ENCODE results near the gene VAMP8.
A peak's percentile ranks its signal among the peaks of the same experiment; 100 is the strongest.

The VAMP8 gene

DNA sequence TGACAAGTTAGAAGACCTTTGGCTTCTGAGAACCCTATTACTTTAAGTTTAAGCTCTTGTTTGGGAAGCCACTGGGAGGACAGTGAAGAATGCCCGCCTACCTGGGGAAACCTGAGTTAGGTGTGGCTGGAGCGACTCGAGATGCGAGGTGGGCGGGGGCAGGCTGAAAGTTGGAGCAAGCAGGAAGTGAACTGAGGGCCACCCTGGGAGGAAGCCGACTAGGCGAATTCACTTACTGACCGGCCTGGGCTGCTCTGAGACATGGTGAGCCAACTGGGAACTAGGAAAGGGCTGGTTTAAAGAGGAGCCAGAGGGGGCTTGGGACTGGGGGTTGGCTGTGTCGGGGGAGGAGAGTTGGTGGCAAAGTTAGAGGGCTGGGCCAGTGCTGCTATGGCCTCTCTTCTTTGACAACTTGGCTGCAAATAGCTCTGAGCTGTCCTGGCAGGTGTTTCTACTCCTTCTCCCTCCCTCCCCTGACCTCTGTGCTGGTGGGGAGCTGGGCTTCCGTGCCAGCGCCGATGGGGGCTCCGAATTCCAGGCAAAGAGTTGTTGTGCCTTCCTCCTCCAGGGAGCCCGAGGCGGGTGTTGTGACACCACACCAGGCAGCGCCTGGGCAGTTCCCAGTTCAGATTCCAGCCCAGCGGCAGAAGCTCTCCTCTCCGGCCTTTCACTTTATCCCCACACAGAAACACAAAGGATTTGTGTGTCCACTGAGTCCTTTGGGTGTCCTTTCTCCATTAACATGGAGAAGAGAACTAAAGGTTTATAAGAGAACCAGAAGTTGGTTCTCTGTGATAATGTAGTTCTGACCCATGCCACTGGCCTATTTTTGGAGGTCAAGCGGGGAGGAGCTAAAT, at the start of gene VAMP8:
TSS of gene VAMP8 (plus strand) at position 201 of the 857 bp plus-strand sequence. CDS start at position 262, 61 bp downstream.
- peak; percentile 91 for DNase-seq (ENCODE audit: low read depth)
- TF ChIP-seq, protein P1, sequence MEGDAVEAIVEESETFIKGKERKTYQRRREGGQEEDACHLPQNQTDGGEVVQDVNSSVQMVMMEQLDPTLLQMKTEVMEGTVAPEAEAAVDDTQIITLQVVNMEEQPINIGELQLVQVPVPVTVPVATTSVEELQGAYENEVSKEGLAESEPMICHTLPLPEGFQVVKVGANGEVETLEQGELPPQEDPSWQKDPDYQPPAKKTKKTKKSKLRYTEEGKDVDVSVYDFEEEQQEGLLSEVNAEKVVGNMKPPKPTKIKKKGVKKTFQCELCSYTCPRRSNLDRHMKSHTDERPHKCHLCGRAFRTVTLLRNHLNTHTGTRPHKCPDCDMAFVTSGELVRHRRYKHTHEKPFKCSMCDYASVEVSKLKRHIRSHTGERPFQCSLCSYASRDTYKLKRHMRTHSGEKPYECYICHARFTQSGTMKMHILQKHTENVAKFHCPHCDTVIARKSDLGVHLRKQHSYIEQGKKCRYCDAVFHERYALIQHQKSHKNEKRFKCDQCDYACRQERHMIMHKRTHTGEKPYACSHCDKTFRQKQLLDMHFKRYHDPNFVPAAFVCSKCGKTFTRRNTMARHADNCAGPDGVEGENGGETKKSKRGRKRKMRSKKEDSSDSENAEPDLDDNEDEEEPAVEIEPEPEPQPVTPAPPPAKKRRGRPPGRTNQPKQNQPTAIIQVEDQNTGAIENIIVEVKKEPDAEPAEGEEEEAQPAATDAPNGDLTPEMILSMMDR (IDR thresholded peaks at IDR 0.05; ENCODE audit: insufficient read depth, low read depth, low read length, missing control alignments) = no peak
- H3K4me3 ChIP-seq (ENCODE audit: low read length) = peak within 1 kb of the TSS; percentile 87

DNA sequence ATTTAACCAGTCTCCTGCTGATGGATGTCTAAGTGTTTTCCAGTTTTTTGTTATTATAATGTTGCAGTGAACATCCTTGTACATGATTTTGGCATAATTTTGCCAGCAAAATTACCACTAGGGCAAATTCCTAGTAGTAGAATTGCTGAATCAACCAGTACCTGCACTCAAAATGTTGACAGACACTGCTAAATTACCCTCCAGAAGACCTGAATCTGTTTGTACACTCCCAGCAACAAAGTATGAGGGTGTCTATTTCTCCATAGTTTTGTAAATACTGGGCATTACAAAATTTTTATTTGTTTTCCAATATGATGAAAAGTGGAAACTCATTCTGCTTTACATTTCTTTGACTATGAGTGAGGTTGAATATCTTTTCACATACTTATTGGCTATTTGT, 49.6 kb upstream of the VAMP8 start:
- H3K4me3 ChIP-seq (ENCODE audit: low read length) = no peak overlapping the region

DNA sequence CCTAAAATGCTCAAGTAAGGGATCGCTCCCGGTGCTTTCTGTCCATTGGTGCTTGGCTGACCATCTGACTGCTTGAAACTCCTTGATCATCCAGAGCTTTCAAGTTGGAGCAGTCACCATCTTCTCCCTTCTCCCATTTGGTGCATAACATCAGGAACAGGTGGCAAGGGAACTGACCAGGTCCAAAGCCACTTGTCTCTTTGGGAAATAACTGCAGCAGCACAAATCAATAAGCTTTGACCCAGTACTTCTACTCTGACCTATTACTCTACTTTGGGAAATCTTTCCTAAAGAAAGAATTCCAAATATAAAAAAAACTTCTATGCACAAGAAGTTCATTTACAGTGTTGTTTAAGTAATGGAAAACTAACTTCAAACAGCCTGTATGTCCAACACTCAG, 49.0 kb upstream of the VAMP8 start:
- no peak overlapping the region for H3K4me3 ChIP-seq (ENCODE audit: low read length)
- TF ChIP-seq, protein P1 (IDR thresholded peaks at IDR 0.05; ENCODE audit: insufficient read depth, low read depth, low read length, missing control alignments) = no peak
- DNase-seq (ENCODE audit: low read depth) = no peak

More for the DNA sequence above, 49.6 kb upstream of the VAMP8 start:
- DNase-seq (ENCODE audit: low read depth) = no peak
- TF ChIP-seq, protein P1 (IDR thresholded peaks at IDR 0.05; ENCODE audit: insufficient read depth, low read depth, low read length, missing control alignments) = no peak

DNA sequence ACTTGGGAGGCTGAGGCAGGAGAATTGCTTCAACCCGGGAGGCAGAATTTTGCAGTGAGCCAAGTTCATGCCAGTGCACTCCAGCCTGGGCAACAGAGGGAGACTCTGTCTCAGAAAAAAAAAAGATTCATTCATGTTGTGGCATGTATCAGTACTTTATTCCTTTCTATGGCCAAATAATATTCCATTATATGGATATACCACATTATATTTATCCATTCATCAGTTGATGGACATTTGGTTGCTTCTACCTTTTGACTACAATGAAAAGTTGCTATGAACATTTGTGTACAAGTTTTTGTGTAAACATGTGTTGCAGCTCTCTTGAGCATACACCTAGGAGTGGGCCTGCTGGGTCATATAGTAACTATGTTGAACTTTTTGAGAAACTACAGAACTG, 47.6 kb upstream of the VAMP8 start:
- no peak for DNase-seq (ENCODE audit: low read depth)
- TF ChIP-seq, protein P1 (IDR thresholded peaks at IDR 0.05; ENCODE audit: insufficient read depth, low read depth, low read length, missing control alignments) = no peak
- H3K4me3 ChIP-seq (ENCODE audit: low read length) = no peak overlapping the region

DNA sequence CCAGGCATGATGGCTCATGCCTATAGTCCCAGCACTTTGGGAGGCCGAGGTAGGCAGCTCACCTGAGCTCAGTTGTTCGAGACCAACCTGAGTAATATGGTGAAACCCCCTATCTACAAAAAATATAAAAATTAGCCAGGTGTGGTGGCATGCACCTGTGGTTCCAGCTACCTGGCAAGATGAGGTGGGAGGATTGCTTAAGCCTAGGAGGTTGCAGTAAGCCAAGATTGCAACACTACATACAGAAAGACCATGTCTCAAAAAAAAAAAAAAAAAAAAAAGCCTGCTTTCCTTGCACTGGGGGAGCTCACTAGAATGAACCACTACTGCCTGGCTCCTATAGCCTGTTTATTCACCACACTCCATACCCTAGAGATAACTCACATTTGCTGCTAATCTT, 45.8 kb upstream of the VAMP8 start:
- TF ChIP-seq, protein P1 (IDR thresholded peaks at IDR 0.05; ENCODE audit: insufficient read depth, low read depth, low read length, missing control alignments) = no peak
- no peak overlapping the region for H3K4me3 ChIP-seq (ENCODE audit: low read length)
- peak; percentile 65 for DNase-seq (ENCODE audit: low read depth)

DNA sequence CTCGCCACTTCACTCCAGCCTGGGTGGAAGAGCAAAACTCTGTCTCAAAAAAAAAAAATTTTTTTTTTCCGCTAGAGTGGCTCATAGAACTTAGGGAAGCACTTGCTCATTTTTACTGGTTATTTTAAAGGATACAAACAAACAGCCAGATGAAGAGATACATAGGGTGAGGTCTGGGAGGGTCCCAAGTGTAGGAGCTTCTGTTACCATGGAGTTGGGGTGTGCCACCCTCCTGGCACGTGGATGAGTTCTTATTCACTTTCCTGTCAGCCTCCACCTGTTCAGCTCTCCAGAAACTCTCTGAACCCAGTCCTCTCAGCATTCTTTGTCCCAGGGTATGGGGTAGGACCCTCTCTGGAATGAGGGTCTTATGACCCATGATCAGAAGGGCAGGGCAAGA, 43.3 kb upstream of the VAMP8 start:
- TF ChIP-seq, protein P1 (IDR thresholded peaks at IDR 0.05; ENCODE audit: insufficient read depth, low read depth, low read length, missing control alignments) = no peak
- no peak for DNase-seq (ENCODE audit: low read depth)
- no peak overlapping the region for H3K4me3 ChIP-seq (ENCODE audit: low read length)

DNA sequence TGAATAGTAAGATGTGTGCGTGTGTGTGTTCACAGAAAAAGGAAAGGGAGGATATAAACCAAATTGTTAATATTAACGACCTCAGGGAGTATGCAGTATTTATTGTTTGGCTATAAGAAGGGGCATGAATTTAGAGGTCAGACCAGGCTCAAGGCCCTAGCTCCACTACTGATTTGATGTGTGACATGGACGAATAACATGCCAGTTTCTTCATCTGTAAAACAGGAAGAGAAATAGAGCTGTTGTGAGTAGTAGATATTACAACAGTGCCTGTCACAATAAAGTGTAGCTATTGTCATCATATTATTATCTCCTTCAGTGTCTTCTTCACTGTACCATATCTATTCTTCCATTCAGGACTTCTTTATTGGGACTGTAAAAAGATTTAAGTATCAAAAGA, 42.5 kb upstream of the VAMP8 start:
- TF ChIP-seq, protein P1 (IDR thresholded peaks at IDR 0.05; ENCODE audit: insufficient read depth, low read depth, low read length, missing control alignments) = no peak
- no peak for DNase-seq (ENCODE audit: low read depth)
- no peak overlapping the region for H3K4me3 ChIP-seq (ENCODE audit: low read length)

Data from epithelial cell of esophagus (primary cell).